GM11168 (cell line): ENCODE measurements around the gene ARCN1.

Source experiments
- in situ Hi-C: fragments of 300-500 bp; cut with MboI; formaldehyde crosslinking; loops from one replicate; pipeline ENCODE4 v1.12.0; 2022; ENCODE audit warnings: low sequenced_read_pairs; ENCODE audit not compliant: unreplicated experiment

Gene ARCN1

GRCh38 chr11:118634431-118635236, 62.4 kb downstream of the ARCN1 start:
- in situ Hi-C loops = no loop called here

GRCh38 chr11:118635237-118635591, 63.0 kb downstream of the ARCN1 start:
- in situ Hi-C loops = no loop called here

- in situ Hi-C loops = no loop called here
Measured at GRCh38 chr11:118635642-118636041, 63.4 kb downstream of the ARCN1 start.

GRCh38 chr11:118636569-118637290, 64.5 kb downstream of the ARCN1 start:
- in situ Hi-C loops = no loop called here

GRCh38 chr11:118638726-118639125, 66.5 kb downstream of the ARCN1 start:
- in situ Hi-C loops = no loop called here

- in situ Hi-C loops = no loop called here
Measured at GRCh38 chr11:118639899-118640298, 67.7 kb downstream of the ARCN1 start.

GRCh38 chr11:118640332-118641154, 68.3 kb downstream of the ARCN1 start:
- in situ Hi-C loops = no loop called here

GRCh38 chr11:118641397-118642019, 69.3 kb downstream of the ARCN1 start:
- in situ Hi-C loops = no loop called here

- in situ Hi-C loops = no loop called here
Measured at GRCh38 chr11:118643142-118643994, 71.2 kb downstream of the ARCN1 start.

GRCh38 chr11:118643995-118644345, 71.8 kb downstream of the ARCN1 start:
- in situ Hi-C loops = no loop called here

- in situ Hi-C loops = no loop called here
Measured at GRCh38 chr11:118644496-118644895, 72.3 kb downstream of the ARCN1 start.

- in situ Hi-C loops = no loop called here
Measured at GRCh38 chr11:118645066-118645715, 73.0 kb downstream of the ARCN1 start.

GRCh38 chr11:118646393-118646792, 74.2 kb downstream of the ARCN1 start:
- in situ Hi-C loops = no loop called here

- in situ Hi-C loops = no loop called here
Measured at GRCh38 chr11:118648291-118648690, 76.1 kb downstream of the ARCN1 start.

- in situ Hi-C loops = no loop called here
Measured at GRCh38 chr11:118649941-118650340, 77.7 kb downstream of the ARCN1 start.

- in situ Hi-C loops = no loop called here
Measured at GRCh38 chr11:118650366-118650765, 78.2 kb downstream of the ARCN1 start.

GRCh38 chr11:118651820-118652219, 79.6 kb downstream of the ARCN1 start:
- in situ Hi-C loops = no loop called here
